IMR-90 (cell line): ENCODE results near the gene ADAMTS10.

Experiments used
- CHD1 ChIP-seq: IDR thresholded peaks from 2 replicates; pipeline ENCODE4 v1.6.1; 2012; ENCODE audit warnings: low read depth, low read length, improper control_type of control experiment
- POLR2A ChIP-seq: IDR thresholded peaks from 2 replicates; pipeline ENCODE4 v1.6.1; 2012; ENCODE audit warnings: mild to moderate bottlenecking, low read depth, low read length
- RAD21 ChIP-seq: IDR thresholded peaks from 2 replicates; pipeline ENCODE4 v1.6.1; 2012; ENCODE audit warnings: low read length, improper control_type of control experiment
- RFX5 ChIP-seq: IDR thresholded peaks from 2 replicates; pipeline ENCODE4 v1.8.0; 2012; ENCODE audit warnings: low read depth, mild to moderate bottlenecking, low read length, moderate library complexity
- SMC3 ChIP-seq: fragments of 150-350 bp; IDR thresholded peaks from 2 replicates; pipeline ENCODE4 v1.6.1; 2016; ENCODE audit warnings: low read depth, mild to moderate bottlenecking, antibody characterized with exemption, low read length, moderate library complexity
- TF ChIP-seq, protein P1 (sequence below): conservative IDR thresholded peaks from 2 replicates; pipeline ENCODE4 v1.5.1; 2012; ENCODE audit warnings: mild to moderate bottlenecking, low read depth, low read length, improper control_type of control experiment
- TF ChIP-seq, protein P2 (sequence below): fragments of 150-350 bp; IDR thresholded peaks from 2 replicates; pipeline ENCODE4 v1.6.1; 2017; ENCODE audit warnings: mild to moderate bottlenecking, antibody characterized with exemption, low read length, low read depth

DNA sequence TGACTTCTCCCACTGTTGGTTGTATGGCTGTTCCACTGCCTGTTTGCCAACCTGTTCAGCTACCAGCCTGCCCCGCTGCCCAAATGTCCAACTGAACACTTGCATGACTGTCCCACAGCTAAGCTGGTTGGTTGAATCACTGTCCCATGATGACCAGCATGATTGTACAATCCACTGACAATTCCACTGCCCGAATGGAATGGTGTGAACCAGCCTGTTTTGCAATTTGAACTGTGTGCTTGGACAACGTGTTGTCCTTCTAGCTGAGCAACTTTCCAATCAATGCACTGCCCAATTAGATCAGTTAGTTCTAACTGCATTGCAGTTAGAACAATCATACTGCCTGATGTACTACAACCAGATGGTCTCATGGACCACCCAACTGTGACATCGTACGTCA is 8.7 kb downstream of the ADAMTS10 start:
- no peak for TF ChIP-seq POLR2A
- no peak for TF ChIP-seq RAD21
- TF ChIP-seq, protein P1, sequence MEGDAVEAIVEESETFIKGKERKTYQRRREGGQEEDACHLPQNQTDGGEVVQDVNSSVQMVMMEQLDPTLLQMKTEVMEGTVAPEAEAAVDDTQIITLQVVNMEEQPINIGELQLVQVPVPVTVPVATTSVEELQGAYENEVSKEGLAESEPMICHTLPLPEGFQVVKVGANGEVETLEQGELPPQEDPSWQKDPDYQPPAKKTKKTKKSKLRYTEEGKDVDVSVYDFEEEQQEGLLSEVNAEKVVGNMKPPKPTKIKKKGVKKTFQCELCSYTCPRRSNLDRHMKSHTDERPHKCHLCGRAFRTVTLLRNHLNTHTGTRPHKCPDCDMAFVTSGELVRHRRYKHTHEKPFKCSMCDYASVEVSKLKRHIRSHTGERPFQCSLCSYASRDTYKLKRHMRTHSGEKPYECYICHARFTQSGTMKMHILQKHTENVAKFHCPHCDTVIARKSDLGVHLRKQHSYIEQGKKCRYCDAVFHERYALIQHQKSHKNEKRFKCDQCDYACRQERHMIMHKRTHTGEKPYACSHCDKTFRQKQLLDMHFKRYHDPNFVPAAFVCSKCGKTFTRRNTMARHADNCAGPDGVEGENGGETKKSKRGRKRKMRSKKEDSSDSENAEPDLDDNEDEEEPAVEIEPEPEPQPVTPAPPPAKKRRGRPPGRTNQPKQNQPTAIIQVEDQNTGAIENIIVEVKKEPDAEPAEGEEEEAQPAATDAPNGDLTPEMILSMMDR: no peak
- TF ChIP-seq CHD1: no peak
- no peak for TF ChIP-seq SMC3
- TF ChIP-seq, protein P2, sequence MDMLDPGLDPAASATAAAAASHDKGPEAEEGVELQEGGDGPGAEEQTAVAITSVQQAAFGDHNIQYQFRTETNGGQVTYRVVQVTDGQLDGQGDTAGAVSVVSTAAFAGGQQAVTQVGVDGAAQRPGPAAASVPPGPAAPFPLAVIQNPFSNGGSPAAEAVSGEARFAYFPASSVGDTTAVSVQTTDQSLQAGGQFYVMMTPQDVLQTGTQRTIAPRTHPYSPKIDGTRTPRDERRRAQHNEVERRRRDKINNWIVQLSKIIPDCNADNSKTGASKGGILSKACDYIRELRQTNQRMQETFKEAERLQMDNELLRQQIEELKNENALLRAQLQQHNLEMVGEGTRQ: no peak
- no peak for TF ChIP-seq RFX5
